HG02870 (cell line): Measurements from ENCODE around the gene CALCOCO2.

Source experiments
- ATAC-seq: cut with Tn5 transposase; IDR thresholded peaks from one replicate; pipeline ENCODE4 v1.9.1; 2021; ENCODE audit warnings: mild to moderate bottlenecking, moderate library complexity; ENCODE audit not compliant: unreplicated experiment

CALCOCO2 gene

DNA sequence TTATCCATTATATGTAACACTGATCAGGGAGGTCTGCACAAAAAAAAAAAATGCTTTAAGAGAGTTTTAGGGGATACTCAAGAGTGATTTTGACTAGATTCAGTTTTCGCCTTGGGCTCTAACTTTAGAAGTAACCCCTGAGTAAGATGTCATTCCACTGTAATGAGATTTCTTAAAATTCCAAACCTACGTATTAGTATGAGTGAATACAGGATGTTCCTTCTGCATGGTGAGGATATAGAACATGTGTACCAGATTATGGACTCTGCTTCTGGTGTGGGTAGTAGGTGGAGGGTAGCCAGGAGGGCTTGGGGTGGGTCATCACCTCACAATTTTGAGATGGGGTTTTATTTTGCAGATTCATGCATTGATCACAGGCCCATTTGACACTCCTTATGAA lies 81.6 kb downstream of the CALCOCO2 start:
- no peak for ATAC-seq
